Daoy (cell line): ENCODE results near the gene DBN1. TPM values are rescaled to one million over a fixed set of nuclear protein-coding genes. Genes with fewer than 3 reads are reported as not detected.
A peak's percentile ranks its signal among the peaks of the same experiment; 100 is the strongest.

ENCODE experiments used
- DNase-seq: peaks from one replicate; pipeline ENCODE4 v3.0.0-alpha.2; 2015; ENCODE audit warnings: low read depth
- total RNA-seq: library from RNA; depleted of rRNA; stranded (reverse); fragments of >200 nt; shearing (Covaris generic); gene quantifications from 2 replicates; pipeline ENCODE4 v1.2.3, GENCODE V29; 2014

Gene DBN1
- total RNA-seq, 1 experiment from 2014 or later, result 187 TPM

GRCh38 chr5:177474002-177474476 is 605 bp upstream of the DBN1 start:
- no peak for DNase-seq

GRCh38 chr5:177472460-177473442 is 683 bp downstream of the DBN1 start:
- peak; percentile 66 for DNase-seq

GRCh38 chr5:177471610-177472356 is 1.7 kb downstream of the DBN1 start:
- DNase-seq, result no peak

GRCh38 chr5:177470759-177471536 is 2.5 kb downstream of the DBN1 start:
- DNase-seq, result no peak

DNA sequence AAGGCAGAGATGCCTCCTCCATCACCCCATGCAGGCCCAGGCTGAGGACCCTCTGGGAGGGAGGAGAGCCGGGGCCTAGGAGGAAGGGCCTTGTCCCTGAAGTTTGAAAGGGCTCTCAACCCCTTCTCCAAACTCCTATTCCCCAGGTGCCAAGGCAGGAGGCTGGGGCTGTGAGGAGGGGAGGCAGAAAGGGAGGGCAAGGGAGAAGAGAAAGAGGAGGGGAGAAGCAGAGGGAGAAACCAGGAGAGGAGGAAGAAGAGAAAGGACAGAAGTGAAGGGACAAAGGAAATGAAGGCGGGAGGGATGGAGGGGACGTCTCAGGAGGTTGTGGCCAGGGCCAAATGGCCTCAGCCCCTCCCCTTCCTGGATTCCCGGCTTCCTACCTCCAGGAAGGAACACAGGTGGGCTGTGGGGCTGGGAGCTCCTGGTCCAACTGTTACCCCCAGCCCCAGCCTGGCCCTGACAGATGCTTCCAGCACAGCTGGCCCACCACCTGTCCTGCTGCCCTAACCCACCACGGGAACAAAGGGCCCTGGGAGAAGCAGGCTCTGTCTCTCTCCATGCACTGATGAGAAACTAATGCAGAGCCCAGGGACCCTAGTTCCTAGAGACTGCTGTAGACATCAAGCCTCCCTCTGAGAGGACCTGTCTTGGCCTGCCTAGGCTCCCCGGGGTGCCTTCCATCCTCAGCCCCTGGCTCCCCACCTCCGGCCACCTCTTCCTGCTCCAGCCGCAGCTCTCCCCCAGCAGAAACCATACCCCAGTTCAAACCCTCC is 3.5 kb downstream of the DBN1 start:
- no peak for DNase-seq

DNA sequence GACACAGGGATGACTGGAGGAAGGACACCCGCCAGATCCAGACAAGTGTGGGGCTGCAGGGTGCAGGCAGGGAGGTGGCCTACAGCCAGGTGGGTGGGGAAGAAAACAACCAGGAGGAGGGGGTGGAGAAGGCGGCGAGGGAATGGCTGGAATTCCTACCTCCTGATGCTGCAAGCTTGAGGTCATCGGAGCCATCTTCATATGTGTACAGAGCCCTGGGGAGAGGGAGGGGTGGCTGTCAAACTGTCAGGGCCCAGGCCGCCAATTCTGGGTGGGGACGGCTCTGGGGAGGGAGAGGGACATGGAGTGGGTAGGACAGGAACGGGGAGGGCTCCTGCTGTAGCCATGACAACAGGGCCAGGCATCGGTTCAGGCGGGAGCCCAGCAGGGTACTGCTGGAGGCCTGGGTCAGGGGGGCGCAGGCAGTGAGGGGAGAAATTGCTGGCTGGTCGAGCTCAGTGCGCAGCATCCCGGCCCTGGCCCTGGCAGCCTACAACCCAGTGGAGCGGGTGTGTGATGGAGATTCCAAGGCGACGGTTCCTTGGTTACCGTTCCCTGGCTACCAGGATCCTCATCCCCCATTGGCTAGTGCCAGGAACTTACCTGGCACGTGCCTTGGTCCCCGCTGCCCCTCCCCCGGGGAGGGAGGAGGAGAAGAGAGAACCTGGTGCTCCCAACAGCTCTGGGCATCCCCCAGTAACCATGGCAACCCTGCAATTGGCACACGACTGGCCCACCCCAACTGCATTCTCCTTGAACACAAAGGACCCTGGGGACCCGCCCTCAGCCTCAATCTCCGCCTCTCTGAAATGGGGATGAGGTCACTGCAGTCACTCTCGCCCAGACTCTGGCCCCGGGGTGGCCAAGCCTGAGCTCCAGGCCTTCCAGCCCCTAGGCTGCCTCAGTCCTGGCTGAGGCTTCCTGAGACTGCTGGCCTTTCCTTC is 4.5 kb downstream of the DBN1 start:
- DNase-seq, result no peak

GRCh38 chr5:177468329-177468684 is 5.1 kb downstream of the DBN1 start:
- no peak for DNase-seq

DNA sequence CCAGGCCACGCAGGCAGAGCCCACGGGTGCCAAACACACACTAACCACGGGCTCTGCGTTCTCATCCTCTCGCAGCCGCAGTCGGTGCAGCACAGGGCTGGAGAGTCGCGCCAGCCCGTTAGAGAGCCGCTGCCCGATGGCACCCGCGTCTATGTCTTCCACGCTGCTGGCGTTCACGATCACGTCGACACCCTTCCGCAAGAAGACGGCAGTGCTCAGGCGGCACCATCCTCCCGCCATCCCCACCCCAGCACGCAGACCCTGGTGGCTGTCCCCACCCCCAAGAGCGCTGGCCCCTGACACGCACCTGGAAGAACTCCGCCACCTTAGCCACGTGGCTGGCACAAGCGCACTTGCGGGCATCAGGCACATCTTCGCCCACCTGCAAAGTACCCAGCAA is 6.0 kb downstream of the DBN1 start:
- no peak for DNase-seq

- DNase-seq, result no peak
Observed at GRCh38 chr5:177466861-177467260, 6.6 kb downstream of the DBN1 start.

GRCh38 chr5:177465044-177465443 is 8.4 kb downstream of the DBN1 start:
- no peak for DNase-seq

GRCh38 chr5:177462021-177462670 is 11.3 kb downstream of the DBN1 start:
- no peak for DNase-seq

GRCh38 chr5:177459819-177460628 is 13.4 kb downstream of the DBN1 start:
- DNase-seq, result no peak

GRCh38 chr5:177459357-177459756 is 14.1 kb downstream of the DBN1 start:
- DNase-seq, result no peak

GRCh38 chr5:177458912-177459350 is 14.5 kb downstream of the DBN1 start:
- DNase-seq, result peak; percentile 44

DNA sequence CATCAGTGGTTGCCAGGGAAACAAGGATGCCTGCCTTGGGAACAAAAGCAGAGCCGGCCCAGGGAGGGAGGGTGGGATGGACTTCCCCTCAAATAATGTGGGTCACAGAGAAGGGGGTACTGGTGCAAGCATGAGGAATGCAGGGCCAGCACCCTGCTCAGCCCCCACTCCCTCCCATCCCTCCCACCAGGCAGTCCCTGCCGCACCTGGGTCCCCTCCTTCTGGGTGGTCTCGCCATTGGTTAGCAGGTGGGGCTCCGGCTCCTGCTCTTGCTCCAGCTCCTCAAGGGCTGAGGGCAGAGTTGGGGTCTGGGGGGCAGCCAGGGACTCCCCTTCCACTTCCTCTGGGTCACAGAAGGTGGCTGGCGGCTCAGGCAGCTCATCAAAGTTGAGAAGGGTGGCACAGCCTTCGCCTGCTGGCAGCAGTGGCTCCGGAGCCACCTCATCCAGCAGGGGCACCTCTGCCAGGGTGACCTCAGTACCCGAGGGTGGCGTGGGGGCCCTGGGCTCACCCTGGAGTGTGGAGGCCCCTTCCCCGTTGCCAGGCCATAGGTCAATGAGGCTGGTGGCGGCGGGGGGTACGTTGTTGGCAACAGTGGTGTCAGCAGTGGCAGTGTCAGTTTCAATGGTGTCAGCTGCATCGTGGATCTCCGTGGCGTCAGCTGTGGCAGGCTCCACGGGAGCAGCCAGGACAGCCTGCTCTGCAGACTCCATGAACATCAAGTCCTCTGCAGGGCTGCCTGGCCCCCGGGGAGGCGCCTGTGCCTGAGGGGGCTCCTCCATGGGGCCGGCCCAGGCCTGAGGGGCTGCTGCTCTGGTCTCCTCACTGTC is 15.4 kb downstream of the DBN1 start:
- no peak for DNase-seq

DNA sequence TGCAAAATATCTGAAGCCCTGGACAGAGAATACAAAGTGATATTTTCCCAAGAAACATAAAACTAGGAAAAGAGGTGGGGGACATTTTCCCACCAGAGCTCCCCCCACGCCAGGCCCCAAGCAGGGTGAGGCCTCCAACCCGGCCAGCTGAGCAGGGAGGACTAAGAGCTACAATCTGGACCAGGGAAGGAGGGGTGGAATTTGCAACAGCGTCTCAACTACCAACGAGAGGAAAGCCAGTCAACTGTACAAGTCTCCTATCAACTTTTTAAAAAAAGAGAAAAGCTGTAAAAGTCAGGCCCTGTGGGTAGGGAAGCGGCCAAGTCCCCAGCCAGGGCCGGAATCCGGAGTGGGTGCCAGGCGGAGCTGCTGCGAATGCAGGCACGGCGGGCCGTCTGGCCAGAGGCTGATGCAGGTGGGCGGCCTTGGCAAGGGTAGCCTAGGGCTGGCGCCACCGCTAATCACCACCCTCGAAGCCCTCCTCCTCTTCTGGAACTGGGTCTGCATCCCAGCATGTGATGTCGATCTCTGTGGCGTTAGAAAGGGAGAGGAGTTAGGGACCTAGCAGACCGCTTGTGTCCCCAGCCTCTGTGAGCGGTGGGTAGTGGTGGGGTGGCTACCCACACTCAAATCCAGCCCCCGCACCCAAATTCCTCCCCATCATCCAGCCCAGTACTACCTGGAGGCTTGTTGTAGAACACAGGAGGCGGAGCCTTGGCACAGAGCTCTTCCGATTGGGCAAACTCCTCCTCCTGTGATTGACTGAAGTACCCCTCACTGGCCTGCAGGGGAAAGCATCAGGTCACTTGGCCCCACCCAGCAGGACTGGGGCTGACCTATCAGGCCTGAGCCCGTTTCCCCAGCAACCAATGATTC is 16.2 kb downstream of the DBN1 start:
- peak; percentile 96 for DNase-seq

DNA sequence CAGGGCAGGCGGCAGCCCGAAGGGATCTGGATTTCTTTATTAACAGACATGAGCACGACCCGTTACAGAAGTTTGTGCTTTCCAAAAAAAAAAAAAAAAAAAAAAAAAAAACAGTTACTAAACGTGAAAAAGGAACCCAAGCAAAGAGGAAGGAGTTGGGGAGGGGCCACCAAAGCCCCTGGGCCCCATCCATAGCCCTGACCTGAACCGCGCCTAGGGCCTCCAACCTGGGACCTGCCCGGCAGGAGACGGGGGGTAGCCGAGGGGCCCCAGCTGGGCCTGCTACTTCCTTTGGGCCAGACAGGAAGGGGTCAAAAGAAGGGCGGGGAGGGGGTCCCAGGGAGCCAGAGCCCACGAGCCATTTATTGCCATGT is 16.9 kb downstream of the DBN1 start:
- no peak for DNase-seq
